NT2/D1 (cell line): ENCODE results near the gene TSEN34.
"Not testable (repeated sequence)": the region's sequence is repeated elsewhere in the genome, so short reads cannot be mapped to it uniquely, and the experiment has no call there.

Experiments
- DNase-seq: peaks from one replicate; pipeline ENCODE4 v3.0.0-alpha.2; 2011; ENCODE audit warnings: low read depth, low spot score
- H3K27me3 ChIP-seq: 2 replicates; pipeline ENCODE4 v1.6.0; 2011; ENCODE audit warnings: mild to moderate bottlenecking; ENCODE audit not compliant: insufficient read length, insufficient read depth
- H3K36me3 ChIP-seq: 2 replicates; pipeline ENCODE4 v1.6.1; 2011; ENCODE audit warnings: mild to moderate bottlenecking, low read length, mixed read lengths; ENCODE audit not compliant: insufficient read depth, insufficient read length
- H3K4me1 ChIP-seq: 2 replicates; pipeline ENCODE4 v1.5.1; 2011; ENCODE audit not compliant: insufficient read depth, insufficient read length
- H3K4me3 ChIP-seq: 2 replicates; pipeline ENCODE4 v1.5.1; 2011; ENCODE audit warnings: low read depth; ENCODE audit not compliant: insufficient read length
- H3K9ac ChIP-seq: 2 replicates; pipeline ENCODE4 v1.6.0; 2011; ENCODE audit warnings: low read depth; ENCODE audit not compliant: insufficient read length
- H3K9me3 ChIP-seq: 2 replicates; pipeline ENCODE4 v1.5.1; 2011; ENCODE audit warnings: mild to moderate bottlenecking, low read length; ENCODE audit not compliant: insufficient read depth
- SUZ12 ChIP-seq: IDR thresholded peaks from 2 replicates; pipeline ENCODE4 v1.6.1; 2011; ENCODE audit not compliant: insufficient read length, insufficient read depth; ENCODE audit errors: extremely low read depth
- YY1 ChIP-seq: IDR thresholded peaks from 2 replicates; pipeline ENCODE4 v1.6.1; 2011; ENCODE audit not compliant: insufficient read length, insufficient read depth
- ZNF274 ChIP-seq: IDR thresholded peaks from 2 replicates; pipeline ENCODE4 v1.6.1; 2011; ENCODE audit warnings: mild to moderate bottlenecking, low read depth, low read length

The TSEN34 gene

GRCh38 chr19:54216869-54217268 is 25.8 kb downstream of the TSEN34 start:
- Histone ChIP-seq H3K9ac (no peak overlapping the region), H3K4me1 (peaks cover 5% of the 10 kb centered on the region), H3K9me3 (no peaks in the 10 kb centered on the region; the same call in 1 of the 2 replicates), H3K36me3 (peaks cover 12% of the 10 kb centered on the region), H3K27me3 (no peaks in the 10 kb centered on the region), H3K4me3 (no peak overlapping the region)
- TF ChIP-seq ZNF274 = no peak
- no peak for TF ChIP-seq YY1
- TF ChIP-seq SUZ12 = no peak
- no peak for DNase-seq

GRCh38 chr19:54217517-54218247 is 26.6 kb downstream of the TSEN34 start:
- peaks cover 12% of the 10 kb centered on the region for H3K36me3 ChIP-seq
- not testable (repeated sequence) for H3K4me3 ChIP-seq, H3K4me1 ChIP-seq, H3K9ac ChIP-seq, H3K27me3 ChIP-seq, H3K9me3 ChIP-seq, DNase-seq

- H3K4me3 ChIP-seq = no peak overlapping the region
- peaks cover 12% of the 10 kb centered on the region for H3K36me3 ChIP-seq
- TF ChIP-seq SUZ12 (no peak), YY1 (no peak), ZNF274 (no peak)
- H3K27me3 ChIP-seq = no peaks in the 10 kb centered on the region
- H3K9me3 ChIP-seq = no peaks in the 10 kb centered on the region; the same call in 1 of the 2 replicates
- peaks cover 8% of the 10 kb centered on the region for H3K4me1 ChIP-seq
- no peak for DNase-seq
- no peak overlapping the region for H3K9ac ChIP-seq
Measured at GRCh38 chr19:54218259-54218658, 27.2 kb downstream of the TSEN34 start.

GRCh38 chr19:54218960-54219661 is 28.0 kb downstream of the TSEN34 start:
- Histone ChIP-seq H3K9ac (no peak overlapping the region), H3K4me3 (no peak overlapping the region), H3K4me1 (peaks cover 8% of the 10 kb centered on the region), H3K27me3 (no peaks in the 10 kb centered on the region), H3K9me3 (no peaks in the 10 kb centered on the region; the same call in 1 of the 2 replicates), H3K36me3 (peaks cover 12% of the 10 kb centered on the region)
- DNase-seq = no peak
- TF ChIP-seq SUZ12 (no peak), YY1 (no peak), ZNF274 (no peak)

GRCh38 chr19:54219702-54220101 is 28.6 kb downstream of the TSEN34 start:
- H3K9ac ChIP-seq, H3K4me1 ChIP-seq, DNase-seq, H3K27me3 ChIP-seq, H3K4me3 ChIP-seq, H3K9me3 ChIP-seq: not testable (repeated sequence)
- peaks cover 12% of the 10 kb centered on the region for H3K36me3 ChIP-seq

GRCh38 chr19:54221947-54222346 is 30.8 kb downstream of the TSEN34 start:
- not testable (repeated sequence) for H3K27me3 ChIP-seq, H3K9ac ChIP-seq, H3K9me3 ChIP-seq, DNase-seq, H3K4me3 ChIP-seq, H3K4me1 ChIP-seq
- peaks cover 12% of the 10 kb centered on the region for H3K36me3 ChIP-seq

GRCh38 chr19:54222474-54223276 is 31.6 kb downstream of the TSEN34 start, which contains the start of gene LILRB3:
LILRB3 (minus strand) TSS chr19:54223007; CDS start chr19:54222976, 31 bp downstream.
- H3K27me3 ChIP-seq, H3K4me1 ChIP-seq, H3K9me3 ChIP-seq, H3K9ac ChIP-seq, DNase-seq, H3K4me3 ChIP-seq: not testable (repeated sequence)
- H3K36me3 ChIP-seq = peaks cover 12% of the 10 kb centered on the region

GRCh38 chr19:54223277-54223936 is 32.3 kb downstream of the TSEN34 start:
- peaks cover 11% of the 10 kb centered on the region for H3K27me3 ChIP-seq
- DNase-seq, H3K9ac ChIP-seq, H3K4me1 ChIP-seq, H3K36me3 ChIP-seq, H3K9me3 ChIP-seq, H3K4me3 ChIP-seq: not testable (repeated sequence)

GRCh38 chr19:54223937-54224281 is 32.8 kb downstream of the TSEN34 start:
- H3K9me3 ChIP-seq, H3K36me3 ChIP-seq, H3K4me1 ChIP-seq, H3K9ac ChIP-seq, H3K4me3 ChIP-seq, DNase-seq: not testable (repeated sequence)
- peaks cover 11% of the 10 kb centered on the region for H3K27me3 ChIP-seq

- H3K9ac ChIP-seq, H3K4me1 ChIP-seq, H3K36me3 ChIP-seq, H3K9me3 ChIP-seq, DNase-seq, H3K4me3 ChIP-seq: not testable (repeated sequence)
- peaks cover 16% of the 10 kb centered on the region for H3K27me3 ChIP-seq
Measured at GRCh38 chr19:54224619-54225018, 33.5 kb downstream of the TSEN34 start.
